ENCODE results near the gene ELL.

ELL gene

GRCh38 chr19:18449552-18449951 lies 72.3 kb downstream of the ELL start:
- H2AFZ ChIP-seq (ENCODE audit: low read depth), result no peak overlapping the region
- H3K4me2 ChIP-seq, result no peak overlapping the region
- TF ChIP-seq CTCF (conservative IDR thresholded peaks at IDR 0.05; ENCODE audit: low read depth, low read length), result no peak
- no peak overlapping the region for H3K4me3 ChIP-seq (IDR thresholded peaks at IDR 0.05; ENCODE audit: insufficient read depth, low read depth, low read length)
- peaks cover 3% of the 10 kb centered on the region; the same call in 1 of the 2 replicates for H3K36me3 ChIP-seq (ENCODE audit: insufficient read depth)
- no peak overlapping the region for H3K27ac ChIP-seq
- H4K20me1 ChIP-seq (ENCODE audit: insufficient read depth), result no peaks in the 10 kb centered on the region
- no peaks in the 10 kb centered on the region for H3K27me3 ChIP-seq (ENCODE audit: insufficient read depth, low read depth)
- no peak overlapping the region for H3K9ac ChIP-seq
- no peaks in the 10 kb centered on the region for H3K79me2 ChIP-seq (ENCODE audit: insufficient read depth, low read depth)
- H3K4me1 ChIP-seq (ENCODE audit: low read depth, poor library complexity, severe bottlenecking), result peaks cover 12% of the 10 kb centered on the region

GRCh38 chr19:18446811-18447359 lies 75.0 kb downstream of the ELL start:
- H3K27me3 ChIP-seq (ENCODE audit: insufficient read depth, low read depth), result no peaks in the 10 kb centered on the region

DNA sequence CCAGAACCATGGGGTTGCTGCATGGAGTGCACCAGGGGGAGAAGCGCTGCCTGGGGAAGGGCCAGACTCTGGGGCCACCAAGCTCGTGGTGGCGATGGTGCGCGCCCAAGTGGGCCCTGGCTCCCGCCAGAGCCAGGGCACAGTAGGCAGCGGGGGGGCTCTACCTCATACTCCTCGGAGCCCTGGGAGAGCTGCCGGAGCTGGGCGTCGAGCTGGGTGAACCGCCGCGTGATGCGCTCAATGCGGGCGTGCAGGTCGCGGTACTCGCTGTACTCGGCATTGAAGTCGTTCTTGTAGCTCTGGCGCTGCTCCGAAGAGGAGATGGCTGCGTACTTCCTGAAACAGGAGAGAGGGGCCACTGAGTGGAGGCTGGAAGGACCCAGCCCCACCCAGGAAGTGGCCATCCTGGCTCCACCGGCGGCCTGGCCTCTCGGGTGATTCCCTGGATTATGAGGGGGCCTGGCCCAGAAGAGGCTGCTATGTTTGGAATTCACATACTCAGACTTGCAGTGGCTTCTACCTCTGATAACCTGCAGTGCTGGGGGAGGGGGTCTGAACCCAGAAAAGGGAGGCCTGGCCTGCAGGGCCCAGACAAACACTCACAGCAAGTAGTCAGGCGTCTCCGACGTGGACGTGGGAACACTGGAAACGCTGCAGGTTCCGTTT lies 75.6 kb downstream of the ELL start:
- H3K4me1 ChIP-seq (ENCODE audit: low read depth, poor library complexity, severe bottlenecking), result peaks cover 8% of the 10 kb centered on the region
- H3K4me3 ChIP-seq (IDR thresholded peaks at IDR 0.05; ENCODE audit: insufficient read depth, low read depth, low read length), result no peak overlapping the region
- peaks cover 3% of the 10 kb centered on the region; the same call in 1 of the 2 replicates for H3K36me3 ChIP-seq (ENCODE audit: insufficient read depth)
- no peak overlapping the region for H2AFZ ChIP-seq (ENCODE audit: low read depth)
- no peaks in the 10 kb centered on the region for H4K20me1 ChIP-seq (ENCODE audit: insufficient read depth)
- TF ChIP-seq CTCF (conservative IDR thresholded peaks at IDR 0.05; ENCODE audit: low read depth, low read length), result no peak
- no peak overlapping the region for H3K4me2 ChIP-seq
- no peak overlapping the region for H3K9ac ChIP-seq
- H3K27me3 ChIP-seq (ENCODE audit: insufficient read depth, low read depth), result no peaks in the 10 kb centered on the region
- H3K79me2 ChIP-seq (ENCODE audit: insufficient read depth, low read depth), result no peaks in the 10 kb centered on the region
- H3K27ac ChIP-seq, result no peak overlapping the region

More at GRCh38 chr19:18446811-18447359, 75.0 kb downstream of the ELL start:
- no peak for TF ChIP-seq CTCF (conservative IDR thresholded peaks at IDR 0.05; ENCODE audit: low read depth, low read length)
- H4K20me1 ChIP-seq (ENCODE audit: insufficient read depth), result no peaks in the 10 kb centered on the region
- no peak overlapping the region for H2AFZ ChIP-seq (ENCODE audit: low read depth)
- H3K4me2 ChIP-seq, result no peak overlapping the region
- H3K27ac ChIP-seq, result no peak overlapping the region
- peaks cover 12% of the 10 kb centered on the region for H3K4me1 ChIP-seq (ENCODE audit: low read depth, poor library complexity, severe bottlenecking)
- H3K36me3 ChIP-seq (ENCODE audit: insufficient read depth), result peaks cover 3% of the 10 kb centered on the region; the same call in 1 of the 2 replicates
- no peaks in the 10 kb centered on the region for H3K79me2 ChIP-seq (ENCODE audit: insufficient read depth, low read depth)
- H3K4me3 ChIP-seq (IDR thresholded peaks at IDR 0.05; ENCODE audit: insufficient read depth, low read depth, low read length), result no peak overlapping the region
- no peak overlapping the region for H3K9ac ChIP-seq

DNA sequence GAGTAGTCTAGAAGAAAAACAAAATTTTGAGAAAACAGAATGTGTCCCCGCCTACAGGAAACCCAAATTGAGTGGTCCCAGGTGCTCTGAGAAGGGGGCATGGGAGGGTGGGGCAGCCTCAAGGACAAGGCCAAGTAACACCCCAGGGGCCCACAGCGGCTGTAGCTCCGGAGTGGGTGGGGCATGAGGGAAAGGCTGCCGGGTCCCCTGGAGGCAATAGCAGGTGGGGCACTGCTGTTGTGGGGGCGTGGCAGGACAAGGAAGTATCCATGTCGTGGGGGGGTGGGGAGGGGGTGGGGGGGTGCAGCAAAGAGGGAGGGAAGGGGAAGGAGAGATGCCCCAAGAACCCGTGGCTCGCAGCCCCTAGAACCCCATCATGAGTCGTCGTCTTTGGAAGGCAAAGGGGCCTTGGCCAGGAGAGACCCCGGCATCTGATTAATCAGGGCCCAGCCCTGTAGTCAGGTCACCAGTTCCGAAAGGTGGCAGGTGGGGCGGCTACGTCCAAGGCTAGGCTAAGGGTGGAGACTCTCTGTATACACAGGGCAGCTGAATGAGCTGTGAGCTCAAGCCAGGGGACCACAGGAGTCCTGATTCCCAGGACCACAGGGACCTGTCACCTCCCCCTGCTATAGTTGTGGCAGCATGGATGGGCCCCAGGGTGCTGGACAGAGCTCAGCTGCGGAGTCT lies 76.5 kb downstream of the ELL start:
- H3K4me2 ChIP-seq, result no peak overlapping the region
- no peak overlapping the region for H3K27ac ChIP-seq
- no peak overlapping the region for H3K9ac ChIP-seq
- H3K27me3 ChIP-seq (ENCODE audit: insufficient read depth, low read depth), result no peaks in the 10 kb centered on the region
- peaks cover 3% of the 10 kb centered on the region; the same call in 1 of the 2 replicates for H3K36me3 ChIP-seq (ENCODE audit: insufficient read depth)
- no peaks in the 10 kb centered on the region for H3K79me2 ChIP-seq (ENCODE audit: insufficient read depth, low read depth)
- TF ChIP-seq CTCF (conservative IDR thresholded peaks at IDR 0.05; ENCODE audit: low read depth, low read length), result no peak
- H3K4me1 ChIP-seq (ENCODE audit: low read depth, poor library complexity, severe bottlenecking), result no peaks in the 10 kb centered on the region
- no peaks in the 10 kb centered on the region for H4K20me1 ChIP-seq (ENCODE audit: insufficient read depth)
- no peak overlapping the region for H3K4me3 ChIP-seq (IDR thresholded peaks at IDR 0.05; ENCODE audit: insufficient read depth, low read depth, low read length)
- H2AFZ ChIP-seq (ENCODE audit: low read depth), result no peak overlapping the region
